WTC11 (cell line): Measurements from ENCODE around the gene UBXN2A. TPM values are rescaled to one million over a fixed set of nuclear protein-coding genes. Genes with fewer than 3 reads are reported as not detected.

Experiments
- ATAC-seq: fragments of 200-7000 bp; cut with Tn5 transposase; 2 replicates; pipeline ENCODE4 v1.10.0; 2021; ENCODE audit warnings: mild to moderate bottlenecking, moderate library complexity
- CTCF ChIA-PET: fragments of 300-600 bp; sonication (Branson Sonifier 250); formaldehyde crosslinking; loops from one replicate; lab custom pipeline; 2021; ENCODE audit warnings: antibody characterized with exemption; lab: Charles Lee
- POLR2A ChIA-PET: fragments of 350-600 bp; sonication (Branson Sonifier 250); formaldehyde crosslinking; loops from one replicate; lab custom pipeline; 2021; ENCODE audit warnings: antibody characterized with exemption; lab: Charles Lee
- DNase-seq: peaks from one replicate; pipeline ENCODE4 v3.0.0; 2021; ENCODE audit warnings: low spot score
- H3K27ac Mint-ChIP-seq: 2 replicates; pipeline ENCODE4 v1.8.0; 2021; ENCODE audit warnings: mixed read lengths
- H3K27me3 Mint-ChIP-seq: 2 replicates; pipeline ENCODE4 v1.8.0; 2021; ENCODE audit warnings: low read depth, mild to moderate bottlenecking, moderate library complexity, mixed read lengths
- H3K36me3 Mint-ChIP-seq: 2 replicates; pipeline ENCODE4 v1.8.0; 2021; ENCODE audit warnings: mixed read lengths
- H3K4me1 Mint-ChIP-seq: 2 replicates; pipeline ENCODE4 v1.8.0; 2022; ENCODE audit warnings: mixed read lengths
- H3K4me3 Mint-ChIP-seq: 2 replicates; pipeline ENCODE4 v1.8.0; 2021; ENCODE audit warnings: mild to moderate bottlenecking, moderate library complexity, mixed read lengths
- H3K9me3 Mint-ChIP-seq: 2 replicates; pipeline ENCODE4 v1.8.0; 2021; ENCODE audit warnings: mixed read lengths
- CREM ChIP-seq: sonication (generic); formaldehyde crosslinking; IDR thresholded peaks from 2 replicates; pipeline ENCODE4 v1.8.1; 2022; ENCODE audit warnings: mild to moderate bottlenecking, missing genetic modification reagents, moderate library complexity
- E2F5 ChIP-seq: sonication (generic); formaldehyde crosslinking; IDR thresholded peaks from 2 replicates; pipeline ENCODE4 v1.8.1; 2022; ENCODE audit warnings: mild to moderate bottlenecking, moderate library complexity, missing genetic modification reagents
- FOXJ3 ChIP-seq: sonication (generic); formaldehyde crosslinking; IDR thresholded peaks from 2 replicates; pipeline ENCODE4 v1.9.0; 2021; ENCODE audit warnings: missing genetic modification reagents, mild to moderate bottlenecking, borderline replicate concordance
- FOXP1 ChIP-seq: sonication (generic); formaldehyde crosslinking; IDR thresholded peaks from 2 replicates; pipeline ENCODE4 v1.8.0; 2022; ENCODE audit warnings: missing genetic modification reagents, mild to moderate bottlenecking, moderate library complexity, borderline replicate concordance
- FOXP4 ChIP-seq: sonication (generic); formaldehyde crosslinking; IDR thresholded peaks from 2 replicates; pipeline ENCODE4 v1.8.0; 2022; ENCODE audit warnings: mild to moderate bottlenecking, missing genetic modification reagents
- GTF2I ChIP-seq: fragments of 250-450 bp; sonication (Bioruptor Pico); conservative IDR thresholded peaks from 2 replicates; pipeline ENCODE4 v1.4.0; 2021; ENCODE audit warnings: mild to moderate bottlenecking
- IRF2 ChIP-seq: sonication (generic); formaldehyde crosslinking; IDR thresholded peaks from 2 replicates; pipeline ENCODE4 v1.8.0; 2022; ENCODE audit warnings: low read depth, missing genetic modification reagents, borderline replicate concordance
- JAZF1 ChIP-seq: fragments of 250-450 bp; sonication (Bioruptor Pico); IDR thresholded peaks from 2 replicates; pipeline ENCODE4 v1.9.0; 2021; ENCODE audit warnings: moderate library complexity, mild to moderate bottlenecking, inconsistent platforms
- MAX ChIP-seq: sonication (generic); formaldehyde crosslinking; IDR thresholded peaks from 2 replicates; pipeline ENCODE4 v1.8.0; 2022; ENCODE audit warnings: mild to moderate bottlenecking, missing genetic modification reagents
- MXD4 ChIP-seq: fragments of 250-450 bp; sonication (Bioruptor Pico); IDR thresholded peaks from 2 replicates; pipeline ENCODE4 v1.8.0; 2021; ENCODE audit warnings: mild to moderate bottlenecking, moderate library complexity, borderline replicate concordance
- NR3C1 ChIP-seq: sonication (generic); formaldehyde crosslinking; conservative IDR thresholded peaks from 2 replicates; pipeline ENCODE4 v1.8.1; 2023; ENCODE audit warnings: low read depth, mild to moderate bottlenecking, missing genetic modification reagents
- SMAD3 ChIP-seq: sonication (generic); formaldehyde crosslinking; IDR thresholded peaks from 2 replicates; pipeline ENCODE4 v1.8.0; 2022; ENCODE audit warnings: missing genetic modification reagents, mild to moderate bottlenecking, borderline replicate concordance
- SP1 ChIP-seq: sonication (generic); formaldehyde crosslinking; conservative IDR thresholded peaks from 2 replicates; pipeline ENCODE4 v1.8.1; 2022; ENCODE audit warnings: missing genetic modification reagents
- TCF7 ChIP-seq: sonication (generic); formaldehyde crosslinking; IDR thresholded peaks from 2 replicates; pipeline ENCODE4 v1.8.0; 2022; ENCODE audit warnings: mild to moderate bottlenecking, low read depth, missing genetic modification reagents, moderate library complexity
- USF1 ChIP-seq: sonication (generic); formaldehyde crosslinking; IDR thresholded peaks from 2 replicates; pipeline ENCODE4 v1.8.0; 2022; ENCODE audit warnings: mild to moderate bottlenecking, missing genetic modification reagents
- ZBTB21 ChIP-seq: sonication (generic); formaldehyde crosslinking; IDR thresholded peaks from 2 replicates; pipeline ENCODE4 v1.8.1; 2023; ENCODE audit warnings: mild to moderate bottlenecking, missing genetic modification reagents, borderline replicate concordance
- ZMAT4 ChIP-seq: fragments of 250-450 bp; sonication (Bioruptor Pico); IDR thresholded peaks from 2 replicates; pipeline ENCODE4 v1.9.0; 2021; ENCODE audit warnings: mild to moderate bottlenecking
- ZNF121 ChIP-seq: sonication (generic); formaldehyde crosslinking; IDR thresholded peaks from 2 replicates; pipeline ENCODE4 v1.8.0; 2023; ENCODE audit warnings: missing genetic modification reagents
- ZNF232 ChIP-seq: sonication (generic); formaldehyde crosslinking; IDR thresholded peaks from 2 replicates; pipeline ENCODE4 v1.8.0; 2022; ENCODE audit warnings: mild to moderate bottlenecking, missing genetic modification reagents
- ZNF263 ChIP-seq: sonication (generic); formaldehyde crosslinking; IDR thresholded peaks from 2 replicates; pipeline ENCODE4 v1.8.1; 2022; ENCODE audit warnings: low read depth, mild to moderate bottlenecking, moderate library complexity, missing genetic modification reagents
- ZNF423 ChIP-seq: fragments of 250-450 bp; sonication (Bioruptor Pico); IDR thresholded peaks from 2 replicates; pipeline ENCODE4 v2.1.2; 2022; ENCODE audit warnings: mild to moderate bottlenecking, moderate library complexity
- ZNF671 ChIP-seq: fragments of 250-450 bp; sonication (Bioruptor Pico); IDR thresholded peaks from 2 replicates; pipeline ENCODE4 v1.8.0; 2021; ENCODE audit warnings: mild to moderate bottlenecking
- total RNA-seq: library from RNA; stranded (reverse); gene quantifications from 3 replicates; pipeline ENCODE4 v1.2.3, GENCODE V29; 2021
- TF ChIP-seq, protein P1 (sequence below): sonication (generic); formaldehyde crosslinking; IDR thresholded peaks from 2 replicates; pipeline ENCODE4 v1.8.1; 2023; ENCODE audit warnings: mild to moderate bottlenecking, moderate library complexity, missing genetic modification reagents
- TF ChIP-seq, protein P2 (sequence below): fragments of 250-450 bp; sonication (Bioruptor Pico); IDR thresholded peaks from 2 replicates; pipeline ENCODE4 v1.9.0; 2021; ENCODE audit warnings: moderate library complexity, mild to moderate bottlenecking, inconsistent platforms, borderline replicate concordance
- TF ChIP-seq, protein P3 (sequence below): fragments of 250-450 bp; sonication (Bioruptor Pico); conservative IDR thresholded peaks from 2 replicates; pipeline ENCODE4 v1.9.0; 2021; ENCODE audit warnings: mild to moderate bottlenecking

The UBXN2A gene
- total RNA-seq, 1 experiment from 2014 or later, result 16.8 TPM

- TF ChIP-seq SP1 (CRISPR knock-in tag) (peak; percentile 58; the same call in 1 of the 2 replicates), IRF2 (no peak), ZNF423 (CRISPR knock-in tag) (peak; percentile 38; the same call in 1 of the 2 replicates), ZNF263 (no peak), E2F5 (CRISPR knock-in tag) (peak; percentile 84), USF1 (CRISPR knock-in tag) (0 out of 2 replicates have a peak, but pooled peaks have one; percentile 13), ZNF671 (CRISPR knock-in tag) (no peak), CREM (CRISPR knock-in tag) (peak; percentile 60; the same call in 1 of the 2 replicates), ZNF232 (CRISPR knock-in tag) (0 out of 2 replicates have a peak, but pooled peaks have one; percentile 4), GTF2I (CRISPR knock-in tag) (no peak), ZMAT4 (peak; percentile 34; the same call in 1 of the 2 replicates), TCF7 (no peak), FOXP4 (CRISPR knock-in tag) (peak; percentile 69), MXD4 (CRISPR knock-in tag) (no peak), JAZF1 (CRISPR knock-in tag) (no peak)
- TF ChIP-seq, protein P1, sequence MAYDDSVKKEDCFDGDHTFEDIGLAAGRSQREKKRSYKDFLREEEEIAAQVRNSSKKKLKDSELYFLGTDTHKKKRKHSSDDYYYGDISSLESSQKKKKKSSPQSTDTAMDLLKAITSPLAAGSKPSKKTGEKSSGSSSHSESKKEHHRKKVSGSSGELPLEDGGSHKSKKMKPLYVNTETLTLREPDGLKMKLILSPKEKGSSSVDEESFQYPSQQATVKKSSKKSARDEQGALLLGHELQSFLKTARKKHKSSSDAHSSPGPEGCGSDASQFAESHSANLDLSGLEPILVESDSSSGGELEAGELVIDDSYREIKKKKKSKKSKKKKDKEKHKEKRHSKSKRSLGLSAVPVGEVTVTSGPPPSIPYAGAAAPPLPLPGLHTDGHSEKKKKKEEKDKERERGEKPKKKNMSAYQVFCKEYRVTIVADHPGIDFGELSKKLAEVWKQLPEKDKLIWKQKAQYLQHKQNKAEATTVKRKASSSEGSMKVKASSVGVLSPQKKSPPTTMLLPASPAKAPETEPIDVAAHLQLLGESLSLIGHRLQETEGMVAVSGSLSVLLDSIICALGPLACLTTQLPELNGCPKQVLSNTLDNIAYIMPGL (CRISPR knock-in tag), result 0 out of 2 replicates have a peak, but pooled peaks have one; percentile 35
- TF ChIP-seq, protein P2, sequence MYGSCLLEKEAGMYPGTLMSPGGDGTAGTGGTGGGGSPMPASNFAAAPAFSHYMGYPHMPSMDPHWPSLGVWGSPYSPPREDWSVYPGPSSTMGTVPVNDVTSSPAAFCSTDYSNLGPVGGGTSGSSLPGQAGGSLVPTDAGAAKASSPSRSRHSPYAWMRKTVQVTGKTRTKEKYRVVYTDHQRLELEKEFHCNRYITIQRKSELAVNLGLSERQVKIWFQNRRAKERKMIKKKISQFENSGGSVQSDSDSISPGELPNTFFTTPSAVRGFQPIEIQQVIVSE (CRISPR knock-in tag), result no peak
Observed at GRCh38 chr2:23939987-23940717, at the start of gene UBXN2A (continued).

DNA sequence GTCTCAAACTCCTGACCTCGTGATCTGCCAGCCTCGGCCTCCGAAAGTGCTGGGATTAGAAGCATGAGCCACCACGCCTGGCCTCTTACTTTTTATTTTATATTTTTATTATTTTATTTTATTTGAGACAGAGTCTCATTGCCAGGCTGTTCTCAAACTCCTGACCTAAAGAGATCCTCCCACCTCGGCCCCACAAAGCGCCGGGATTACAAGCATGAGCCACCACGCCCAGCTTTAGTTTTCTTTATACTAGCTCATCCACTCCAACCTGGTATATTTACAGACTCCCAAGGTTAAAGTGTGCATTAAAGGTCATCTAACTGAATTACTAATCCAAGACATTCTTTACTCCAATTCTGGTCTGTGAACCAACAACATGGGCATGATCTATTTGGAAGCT lies 40.1 kb upstream of the UBXN2A start:
- H3K36me3 Mint-ChIP-seq, result peaks cover 6% of the 10 kb centered on the region
- no peak for ATAC-seq
- no peak overlapping the region for H3K27ac Mint-ChIP-seq
- H3K4me1 Mint-ChIP-seq, result peaks cover 19% of the 10 kb centered on the region; the same call in 1 of the 2 replicates
- no peak overlapping the region for H3K4me3 Mint-ChIP-seq
- no peak for DNase-seq
- no peaks in the 10 kb centered on the region for H3K27me3 Mint-ChIP-seq
- H3K9me3 Mint-ChIP-seq, result peaks cover 15% of the 10 kb centered on the region
- ChIA-PET CTCF (interaction anchor here (1.0 kb wide), 1 partner anchor 276 kb away, joined by 3 read pairs; no protein-coding TSS in a partner anchor), POLR2A (interaction anchor here (0.6 to 0.7 kb wide), 2 partner anchors 36 to 323 kb away, joined by 3 to 8 read pairs; no protein-coding TSS in a partner anchor)
- no peak for TF ChIP-seq FOXP4 (CRISPR knock-in tag)
- TF ChIP-seq, protein P3, sequence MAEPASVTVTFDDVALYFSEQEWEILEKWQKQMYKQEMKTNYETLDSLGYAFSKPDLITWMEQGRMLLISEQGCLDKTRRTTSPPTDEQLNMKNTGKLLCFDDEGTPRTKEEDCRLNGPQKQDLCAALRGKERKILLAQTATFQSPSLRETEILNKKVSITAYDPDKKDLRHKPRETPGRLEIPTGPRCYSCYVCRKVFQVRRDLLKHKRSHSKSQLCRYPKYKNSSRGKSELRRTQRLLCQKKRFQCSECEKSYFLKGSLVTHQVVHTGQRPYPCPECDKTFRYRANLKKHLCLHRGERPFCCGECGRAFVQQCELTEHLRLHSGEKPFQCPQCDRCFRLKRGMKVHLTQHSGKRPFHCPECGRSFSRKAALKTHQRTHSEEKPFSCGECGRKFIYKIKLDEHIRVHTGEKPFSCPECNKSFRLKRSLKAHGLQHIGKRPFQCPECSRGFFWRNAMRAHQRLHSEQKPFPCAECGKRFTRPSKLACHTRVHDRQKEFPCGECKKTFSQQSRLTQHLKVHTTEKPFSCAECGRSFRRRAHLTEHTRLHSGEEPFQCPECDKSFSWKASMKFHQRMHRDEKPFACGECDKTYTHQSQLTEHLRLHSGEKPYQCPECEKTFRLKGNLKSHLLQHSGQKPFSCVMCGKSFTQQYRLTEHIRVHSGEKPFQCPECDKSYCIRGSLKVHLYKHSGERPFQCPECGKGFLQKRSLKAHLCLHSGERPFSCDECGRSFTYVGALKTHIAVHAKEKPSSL (CRISPR knock-in tag), result no peak
- TF ChIP-seq SMAD3 (CRISPR knock-in tag), result no peak
- no peak for TF ChIP-seq FOXJ3 (CRISPR knock-in tag)
- no peak for TF ChIP-seq MAX
- no peak for TF ChIP-seq FOXP1 (CRISPR knock-in tag)
- no peak for TF ChIP-seq NR3C1 (CRISPR knock-in tag)
- TF ChIP-seq ZBTB21, result no peak
- no peak for TF ChIP-seq ZNF121
